Suprapubic skin (tissue), 4 donors: ENCODE measurements around the gene MAGEA9. TPM values are rescaled to one million over a fixed set of nuclear protein-coding genes. Genes with fewer than 3 reads are reported as not detected.
"Not testable (repeated sequence)": the region's sequence is repeated elsewhere in the genome, so short reads cannot be mapped to it uniquely, and the experiment has no call there.

ENCODE experiments used
- DNase-seq, 2 donors: peaks; one replicate each; pipeline ENCODE4 v3.0.0-alpha.2; 2019; ENCODE audit warnings: low spot score in 2 of 2
- H3K27ac ChIP-seq: fragments of 200-600 bp; sonication (generic); one replicate; pipeline ENCODE4 v1.5.1; 2019
- H3K27me3 ChIP-seq: fragments of 200-600 bp; sonication (generic); one replicate; pipeline ENCODE4 v1.5.1; 2019
- H3K36me3 ChIP-seq: fragments of 200-600 bp; sonication (generic); one replicate; pipeline ENCODE4 v1.5.1; 2019
- H3K4me1 ChIP-seq: fragments of 200-600 bp; sonication (generic); one replicate; pipeline ENCODE4 v1.5.1; 2019
- H3K4me3 ChIP-seq: fragments of 200-600 bp; sonication (generic); one replicate; pipeline ENCODE4 v1.5.1; 2019; ENCODE audit warnings: mild to moderate bottlenecking
- H3K9me3 ChIP-seq: fragments of 200-600 bp; sonication (generic); one replicate; pipeline ENCODE4 v1.5.1; 2019
- EP300 ChIP-seq: sonication (generic); formaldehyde crosslinking; IDR thresholded peaks from one replicate; pipeline ENCODE4 v1.6.1; 2017; ENCODE audit warnings: antibody characterized with exemption
- POLR2A ChIP-seq, 2 donors: fragments of 450-650 bp; IDR thresholded peaks; one replicate each; pipeline ENCODE4 v1.6.1; 2017; ENCODE audit warnings: antibody characterized with exemption in 2 of 2, mild to moderate bottlenecking in 2 of 2, moderate library complexity in 2 of 2
- POLR2AphosphoS5 ChIP-seq, 3 donors: sonication (generic); formaldehyde crosslinking; IDR thresholded peaks; one replicate each; pipeline ENCODE4 v1.6.1; 2017; ENCODE audit warnings: antibody characterized with exemption in 3 of 3
- WGBS: methylation state at CpG from one replicate; pipeline ENCODE4 v1.1.5; 2018; 5-methylcytosine and 5-hydroxymethylcytosine counted together
- total RNA-seq, 4 donors: library from RNA; depleted of rRNA; stranded (reverse); fragments of >200 nt; gene quantifications; one replicate each; pipeline ENCODE4 v1.1.0, GENCODE V29; 2016
- TF ChIP-seq, protein P1 (sequence below), 2 donors: fragments of 200-600 bp in 1 of 2; fragments of 450-650 bp in 1 of 2; sonication (generic) in 1 of 2; IDR thresholded peaks; one replicate each; pipeline ENCODE4 v1.5.1; 2016 to 2019; ENCODE audit warnings: antibody characterized with exemption in 2 of 2, mild to moderate bottlenecking in 1 of 2, moderate library complexity in 1 of 2

The MAGEA9 gene
- total RNA-seq, 4 donors from 2014 or later, result not detected

DNA sequence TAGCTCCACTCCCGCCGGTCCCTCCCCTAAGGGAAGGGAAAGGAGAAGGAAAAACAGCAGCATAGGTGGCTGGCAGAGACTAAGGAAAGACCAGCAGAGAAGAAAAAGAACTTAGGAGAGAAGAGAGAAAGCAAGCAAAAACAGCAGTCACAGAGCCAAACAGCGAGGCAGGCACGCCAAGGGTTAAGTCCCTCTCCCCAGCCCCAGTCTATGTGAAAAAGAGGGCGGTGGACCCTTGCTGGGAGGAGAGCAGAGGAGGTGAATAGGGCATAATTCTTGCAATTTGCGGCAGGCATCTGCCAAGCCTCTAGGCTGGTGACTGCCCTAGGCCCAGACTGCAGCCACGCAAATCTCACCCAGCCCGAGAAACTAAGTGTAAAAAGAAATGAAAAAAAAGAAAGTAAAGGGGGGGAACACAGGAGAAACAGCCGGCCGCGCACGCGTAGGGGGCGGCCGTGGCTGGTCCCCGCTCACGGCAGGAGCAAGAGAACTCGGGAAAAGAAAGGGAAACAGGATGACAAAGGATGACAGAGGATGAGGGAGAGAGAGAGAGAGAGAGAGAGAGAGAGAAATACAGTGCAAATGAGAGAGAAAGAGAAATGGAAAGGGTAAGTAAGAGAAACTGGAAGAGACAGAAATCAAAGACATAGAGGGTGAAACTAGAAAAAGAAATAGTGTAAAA is 48.6 kb downstream of the MAGEA9 start:
- peak overlapping the region; percentile 22 for H3K4me3 ChIP-seq
- H3K9me3 ChIP-seq, result no peaks in the 10 kb centered on the region
- no peaks in the 10 kb centered on the region for H3K36me3 ChIP-seq
- DNase-seq, result no peak
- WGBS, result 11% methylated on average over 18 of the region's 18 CpGs
- no peak overlapping the region for H3K27ac ChIP-seq
- TF ChIP-seq, protein P1, sequence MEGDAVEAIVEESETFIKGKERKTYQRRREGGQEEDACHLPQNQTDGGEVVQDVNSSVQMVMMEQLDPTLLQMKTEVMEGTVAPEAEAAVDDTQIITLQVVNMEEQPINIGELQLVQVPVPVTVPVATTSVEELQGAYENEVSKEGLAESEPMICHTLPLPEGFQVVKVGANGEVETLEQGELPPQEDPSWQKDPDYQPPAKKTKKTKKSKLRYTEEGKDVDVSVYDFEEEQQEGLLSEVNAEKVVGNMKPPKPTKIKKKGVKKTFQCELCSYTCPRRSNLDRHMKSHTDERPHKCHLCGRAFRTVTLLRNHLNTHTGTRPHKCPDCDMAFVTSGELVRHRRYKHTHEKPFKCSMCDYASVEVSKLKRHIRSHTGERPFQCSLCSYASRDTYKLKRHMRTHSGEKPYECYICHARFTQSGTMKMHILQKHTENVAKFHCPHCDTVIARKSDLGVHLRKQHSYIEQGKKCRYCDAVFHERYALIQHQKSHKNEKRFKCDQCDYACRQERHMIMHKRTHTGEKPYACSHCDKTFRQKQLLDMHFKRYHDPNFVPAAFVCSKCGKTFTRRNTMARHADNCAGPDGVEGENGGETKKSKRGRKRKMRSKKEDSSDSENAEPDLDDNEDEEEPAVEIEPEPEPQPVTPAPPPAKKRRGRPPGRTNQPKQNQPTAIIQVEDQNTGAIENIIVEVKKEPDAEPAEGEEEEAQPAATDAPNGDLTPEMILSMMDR (IDR thresholded peaks at IDR 0.05), result no peak
- no peak for TF ChIP-seq EP300
- TF ChIP-seq POLR2A (IDR thresholded peaks at IDR 0.05), result no peak
- no peak for TF ChIP-seq POLR2AphosphoS5 (IDR thresholded peaks at IDR 0.05)
- peaks cover 4% of the 10 kb centered on the region for H3K4me1 ChIP-seq
- H3K27me3 ChIP-seq, result no peaks in the 10 kb centered on the region

- Histone ChIP-seq H3K27ac (no peak overlapping the region), H3K4me1 (peaks cover 4% of the 10 kb centered on the region), H3K9me3 (no peaks in the 10 kb centered on the region), H3K36me3 (no peaks in the 10 kb centered on the region), H3K27me3 (no peaks in the 10 kb centered on the region), H3K4me3 (no peak overlapping the region)
- TF ChIP-seq POLR2A (IDR thresholded peaks at IDR 0.05), result no peak
- TF ChIP-seq, protein P1 (IDR thresholded peaks at IDR 0.05), result no peak
- no peak for TF ChIP-seq EP300
- TF ChIP-seq POLR2AphosphoS5 (IDR thresholded peaks at IDR 0.05), result no peak
- DNase-seq, result no peak
- 50% methylated on average over 2 of the region's 2 CpGs for WGBS
Measured at GRCh38 chrX:149831473-149831872, 49.7 kb downstream of the MAGEA9 start.

GRCh38 chrX:149836728-149837127 is 55.0 kb downstream of the MAGEA9 start:
- not testable (repeated sequence) for H3K4me3 ChIP-seq, H3K27ac ChIP-seq, H3K9me3 ChIP-seq, DNase-seq, H3K27me3 ChIP-seq, H3K4me1 ChIP-seq, H3K36me3 ChIP-seq
- WGBS, result 67% methylated on average over 5 of the region's 5 CpGs

DNA sequence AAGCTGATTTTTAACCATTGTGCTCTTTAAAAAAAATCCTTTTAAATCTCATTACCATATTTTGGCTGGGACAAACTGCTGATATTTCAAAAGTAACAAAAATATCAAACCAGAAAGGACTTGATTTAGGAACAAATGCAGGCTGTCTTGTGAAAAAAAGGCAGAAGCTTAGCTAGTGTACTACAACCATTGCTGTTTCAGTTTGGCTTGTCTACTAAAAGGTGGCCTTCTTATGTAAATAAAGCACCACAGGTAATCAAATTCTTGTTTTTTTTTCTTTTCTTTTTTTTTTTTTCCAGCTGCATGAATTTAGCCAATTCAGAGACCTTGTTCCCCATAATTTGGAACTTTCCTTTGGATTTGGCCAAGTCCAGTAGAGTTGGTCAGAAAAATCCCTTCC is 55.4 kb downstream of the MAGEA9 start:
- TF ChIP-seq EP300 (no peak), POLR2AphosphoS5 (IDR thresholded peaks at IDR 0.05) (no peak), POLR2A (IDR thresholded peaks at IDR 0.05) (no peak)
- TF ChIP-seq, protein P1 (IDR thresholded peaks at IDR 0.05), result no peak
- Histone ChIP-seq H3K27me3 (no peaks in the 10 kb centered on the region), H3K36me3 (no peaks in the 10 kb centered on the region), H3K4me3 (no peak overlapping the region), H3K27ac (no peak overlapping the region), H3K4me1 (no peaks in the 10 kb centered on the region), H3K9me3 (no peaks in the 10 kb centered on the region)
- DNase-seq, result no peak

Other genes starting within 250 kb of the MAGEA9 start
- 10 to 100 TPM in 1 of 4 donors, 1 to 10 TPM in 3; 5.7 to 10.9 (median 8.7) TPM for gene EOLA1, start 240.9 kb upstream of the MAGEA9 start, total RNA-seq
- not detected for gene HSFX3, start 232.0 kb upstream of the MAGEA9 start, total RNA-seq
- not detected for gene MAGEA9B, start 194.5 kb upstream of the MAGEA9 start, total RNA-seq
- gene HSFX2, start 186.6 kb upstream of the MAGEA9 start, total RNA-seq, result 1 to 10 TPM in 1 of 4 donors, under 1 TPM in 1, not detected in 2; 0.38 to 4.8 TPM
- 10 to 100 TPM; 22.0 to 37.9 (median 31.5) TPM for gene TMEM185A, start 150.1 kb upstream of the MAGEA9 start, total RNA-seq
- under 1 TPM in 1 of 4 donors, not detected in 3; 0.26 TPM for gene MAGEA11, start 69.9 kb upstream of the MAGEA9 start, total RNA-seq
- 1 to 10 TPM; 1.3 to 3.1 (median 2.0) TPM for gene HSFX1, start 7.9 kb upstream of the MAGEA9 start, total RNA-seq
- not detected for gene MAGEA8, start 99.3 kb downstream of the MAGEA9 start, total RNA-seq
- gene HSFX4, start 147.6 kb downstream of the MAGEA9 start, total RNA-seq, result not detected
- 10 to 100 TPM; 15.3 to 49.2 (median 20.1) TPM for gene EOLA2, start 156.6 kb downstream of the MAGEA9 start, total RNA-seq